Measurements from ENCODE around the gene AARS2.

Gene AARS2

DNA sequence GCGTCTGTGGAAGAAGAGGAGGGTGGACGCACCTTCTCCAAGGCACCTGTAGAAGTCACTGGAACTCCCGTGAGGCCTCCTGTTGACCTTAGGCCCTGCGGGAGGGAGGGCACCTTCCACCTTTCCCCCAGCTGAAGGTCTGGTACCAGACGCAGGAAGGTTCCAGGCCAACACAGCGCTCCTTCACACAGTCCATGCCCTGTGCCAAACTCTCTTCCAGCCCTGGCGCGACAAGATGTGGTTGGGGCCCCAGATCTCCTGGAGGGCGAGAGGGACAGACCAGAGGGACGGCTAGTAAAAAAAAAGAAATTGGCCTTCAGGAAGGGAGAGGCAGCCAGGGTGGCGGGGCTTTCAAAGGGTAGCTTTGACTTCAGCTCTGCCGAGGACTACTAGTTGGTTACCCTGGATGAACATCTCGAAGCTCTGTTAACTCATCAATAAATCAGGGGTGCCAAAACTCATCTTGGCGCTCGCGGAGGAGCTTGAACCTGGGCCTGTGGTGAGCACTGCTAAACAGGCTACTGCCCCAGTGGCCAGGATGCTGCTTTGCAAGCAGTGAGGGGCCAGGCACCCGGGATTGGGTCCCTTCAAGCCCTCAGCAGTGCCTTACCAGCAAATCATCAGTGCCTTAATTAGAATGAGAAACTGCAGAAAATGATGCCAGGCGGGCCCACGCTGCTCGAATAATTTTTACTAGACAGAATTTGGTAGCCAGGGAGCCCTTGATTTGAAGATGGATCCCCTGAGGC lies 14.9 kb downstream of the AARS2 start:
- no peak for DNase-seq

DNA sequence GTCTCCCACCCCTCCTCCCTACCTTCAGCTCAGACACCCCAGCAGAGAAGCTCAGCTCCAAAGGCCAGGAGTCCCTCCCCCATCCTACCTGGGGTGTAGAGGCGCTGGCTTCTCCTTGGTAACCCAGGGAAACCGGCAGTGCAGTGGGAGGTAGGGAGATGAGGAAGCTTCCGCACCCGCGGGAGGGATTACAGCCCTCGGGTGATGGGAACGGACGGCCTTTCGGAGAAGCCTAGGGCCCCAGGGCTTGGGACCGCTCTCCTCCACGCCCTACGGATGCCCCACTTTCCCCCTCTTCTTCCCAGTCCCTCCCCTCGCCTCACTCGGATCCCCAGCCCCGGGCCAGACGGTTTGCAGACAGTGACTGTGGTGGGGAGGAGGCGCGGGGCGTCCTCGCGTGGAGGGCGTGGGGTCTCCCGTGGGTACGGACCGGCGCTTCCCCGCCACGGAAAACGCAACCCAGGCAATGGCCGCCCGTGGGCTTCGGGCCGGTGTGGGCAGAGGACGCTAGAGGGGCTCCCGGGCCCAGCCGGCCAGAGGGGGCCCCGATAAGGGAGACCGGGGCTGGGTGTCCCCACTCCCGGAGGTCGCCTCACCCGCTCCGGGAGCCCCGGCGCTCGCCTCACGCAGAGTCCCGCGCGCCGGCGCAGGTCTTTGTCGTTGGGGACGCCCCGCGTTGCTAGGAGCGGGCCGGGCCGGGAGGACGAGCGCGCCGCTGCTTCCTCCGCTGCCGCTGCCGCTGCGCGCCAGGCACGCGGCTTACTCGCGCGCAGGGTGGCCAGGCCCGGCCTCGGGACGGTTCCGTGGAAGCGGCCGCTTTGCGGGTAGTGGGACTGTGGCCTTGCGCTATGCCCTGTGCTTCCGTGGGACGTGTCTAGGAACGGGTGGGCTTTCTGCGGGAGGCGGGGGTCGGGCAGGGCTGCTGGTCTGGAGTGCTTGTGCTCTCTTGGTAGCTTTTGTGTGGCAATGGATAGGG lies 15.8 kb downstream of the AARS2 start:
- DNase-seq: peak; percentile 38

DNA sequence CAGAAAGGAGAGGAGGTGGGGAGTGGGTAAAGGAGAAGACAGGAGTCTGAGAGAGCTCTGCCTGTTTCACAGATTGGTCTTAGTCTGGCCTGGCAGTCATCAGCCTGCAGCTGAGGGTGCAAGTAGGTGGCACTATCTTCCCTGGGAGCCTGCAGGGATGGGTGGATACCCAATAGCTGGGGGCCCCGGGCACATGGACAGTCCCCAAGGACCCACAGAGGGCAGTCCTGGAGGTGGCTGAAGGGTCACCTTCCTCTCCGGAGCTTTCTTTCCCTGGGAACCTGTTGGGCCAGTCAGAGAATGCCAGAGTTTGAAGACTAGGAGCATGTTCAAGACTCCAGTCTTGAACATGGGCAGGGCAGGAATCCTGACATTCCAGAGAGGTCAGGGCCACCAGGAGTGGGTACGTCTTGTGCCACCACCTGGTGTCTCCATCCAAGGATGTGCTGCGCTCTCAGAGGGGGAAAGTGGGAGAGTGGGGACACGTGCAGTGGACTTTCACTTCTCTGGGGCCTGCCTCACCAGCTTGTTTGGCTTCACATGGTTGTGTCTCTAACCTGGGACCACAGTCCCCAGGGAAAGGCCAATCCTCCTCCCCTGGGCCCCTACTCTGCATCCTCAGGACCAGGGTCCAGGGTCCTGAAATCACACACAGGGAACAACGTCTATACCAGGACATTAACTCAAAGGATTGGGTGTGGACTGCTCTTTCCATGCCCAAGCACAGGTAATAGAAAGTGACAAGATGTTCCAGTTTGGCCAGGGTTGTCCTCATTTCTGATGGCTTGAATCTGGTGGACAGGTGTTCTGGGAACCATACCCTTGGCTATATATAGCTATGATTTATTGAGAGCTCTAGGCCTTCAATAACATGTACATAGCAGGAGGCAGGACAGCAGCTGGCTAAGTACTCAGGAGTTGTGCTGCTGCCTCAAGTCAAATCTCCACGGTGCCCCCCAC lies 18.0 kb downstream of the AARS2 start:
- DNase-seq: no peak

DNA sequence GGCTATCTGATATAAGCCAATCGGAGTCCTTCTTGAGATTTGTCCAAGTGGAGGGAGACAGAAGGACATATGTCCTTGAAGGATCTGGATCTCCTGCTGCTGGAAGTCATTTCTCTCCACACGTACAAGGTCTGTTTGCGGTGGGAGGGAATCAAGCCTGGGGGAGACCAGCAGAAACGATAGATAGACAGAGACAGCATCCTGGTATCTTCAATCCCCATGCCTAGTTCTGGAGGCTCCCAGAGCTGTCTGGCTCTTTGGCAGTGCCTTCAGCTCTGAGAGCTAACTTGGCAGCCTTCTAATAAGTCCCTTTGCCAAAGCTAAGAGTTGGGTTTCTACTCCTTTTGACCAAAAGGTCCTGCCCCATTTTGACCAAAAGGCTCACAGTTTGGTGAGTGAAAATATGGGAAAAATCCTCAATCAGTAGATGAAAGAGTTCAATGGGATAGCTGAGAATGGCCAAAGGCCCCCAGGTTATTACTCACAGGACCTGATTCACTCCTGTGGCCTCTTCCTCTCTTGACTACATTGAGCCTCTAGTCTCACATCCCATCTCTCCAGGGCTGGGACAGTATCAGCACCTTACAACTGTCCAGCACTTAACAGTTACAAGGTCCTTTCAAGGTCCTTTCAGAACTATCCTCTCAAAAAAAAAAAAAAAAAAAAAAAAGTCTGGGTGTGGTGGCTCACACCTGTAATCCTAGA lies 20.3 kb downstream of the AARS2 start:
- no peak for DNase-seq

DNA sequence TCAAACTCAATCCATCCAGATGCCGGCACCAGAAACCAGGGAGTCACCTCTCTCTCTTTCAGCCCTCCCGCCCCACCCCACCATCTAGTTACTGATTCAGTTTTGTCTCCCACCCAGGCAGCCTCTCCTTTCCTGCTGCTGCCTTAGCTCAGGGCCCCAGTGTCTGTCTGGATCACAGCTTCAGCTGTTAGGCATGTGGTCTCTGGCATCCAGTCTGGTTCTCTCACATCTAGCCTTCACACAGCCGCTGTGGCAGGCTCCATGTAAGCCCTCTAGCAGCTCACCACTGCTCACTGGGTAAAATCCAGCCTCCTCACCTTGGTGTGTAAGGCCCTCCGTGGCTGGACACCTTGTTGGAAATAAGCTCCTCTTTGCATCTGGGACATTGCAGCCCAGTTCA lies 21.3 kb downstream of the AARS2 start:
- no peak for DNase-seq

DNA sequence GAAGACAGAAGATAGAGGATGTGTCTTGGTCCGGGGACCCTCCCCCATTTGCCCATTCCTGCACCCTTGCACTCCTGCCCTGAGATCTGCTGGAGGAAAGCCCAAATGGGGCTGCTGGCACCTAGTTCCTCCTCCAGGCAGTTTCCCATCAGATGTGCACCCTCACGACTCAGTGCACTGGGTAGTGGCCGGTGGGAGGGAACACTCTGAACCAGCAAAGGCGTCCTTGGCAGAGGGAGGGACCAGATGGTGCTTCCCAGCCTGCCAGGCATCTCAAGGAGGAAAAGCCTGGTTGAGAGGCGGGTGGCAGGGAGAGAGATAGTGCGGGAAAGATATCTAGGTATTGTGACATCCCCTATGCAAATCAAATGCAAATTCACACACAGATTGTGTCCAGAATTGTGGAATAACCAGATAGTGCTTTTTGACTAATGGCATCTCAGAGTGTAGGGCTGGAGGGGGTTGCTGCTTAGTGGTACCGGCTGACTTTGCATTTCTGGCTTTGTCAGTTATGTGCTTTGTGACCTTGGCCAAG lies 23.4 kb downstream of the AARS2 start:
- no peak for DNase-seq

DNA sequence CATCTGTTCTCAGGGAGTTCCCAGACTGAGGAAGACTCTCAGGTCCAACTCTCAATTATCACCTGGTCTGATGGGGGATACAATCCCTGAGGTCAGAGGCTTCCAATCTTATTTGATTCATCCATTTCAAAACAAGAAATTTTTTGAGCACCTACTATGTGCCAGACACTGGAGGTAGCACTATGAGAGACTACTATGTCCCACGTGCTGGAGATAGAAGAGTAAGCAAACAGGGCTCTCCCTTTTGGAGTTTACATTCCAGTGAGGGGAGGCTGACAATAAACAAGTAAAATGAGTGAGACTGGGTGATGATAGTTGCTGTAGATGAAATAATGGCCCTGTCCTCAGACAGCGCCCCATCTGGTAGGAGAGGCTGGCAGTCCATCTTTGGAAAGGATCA lies 26.4 kb downstream of the AARS2 start:
- DNase-seq: no peak

DNA sequence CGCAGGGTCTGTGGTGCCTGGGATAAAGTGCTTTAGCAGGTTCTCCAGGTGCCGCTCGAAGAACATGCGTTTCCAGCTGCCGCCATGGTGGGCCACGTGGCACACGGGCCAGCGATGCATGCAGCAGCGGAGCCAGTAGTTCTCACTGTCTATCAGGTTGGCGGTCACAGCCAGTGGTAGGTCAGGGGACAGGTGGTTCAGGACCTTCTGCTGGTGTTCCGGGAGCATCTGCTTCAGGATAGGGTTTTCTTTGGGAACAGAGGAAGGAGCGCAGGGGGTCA lies 26.9 kb downstream of the AARS2 start:
- no peak for DNase-seq

DNA sequence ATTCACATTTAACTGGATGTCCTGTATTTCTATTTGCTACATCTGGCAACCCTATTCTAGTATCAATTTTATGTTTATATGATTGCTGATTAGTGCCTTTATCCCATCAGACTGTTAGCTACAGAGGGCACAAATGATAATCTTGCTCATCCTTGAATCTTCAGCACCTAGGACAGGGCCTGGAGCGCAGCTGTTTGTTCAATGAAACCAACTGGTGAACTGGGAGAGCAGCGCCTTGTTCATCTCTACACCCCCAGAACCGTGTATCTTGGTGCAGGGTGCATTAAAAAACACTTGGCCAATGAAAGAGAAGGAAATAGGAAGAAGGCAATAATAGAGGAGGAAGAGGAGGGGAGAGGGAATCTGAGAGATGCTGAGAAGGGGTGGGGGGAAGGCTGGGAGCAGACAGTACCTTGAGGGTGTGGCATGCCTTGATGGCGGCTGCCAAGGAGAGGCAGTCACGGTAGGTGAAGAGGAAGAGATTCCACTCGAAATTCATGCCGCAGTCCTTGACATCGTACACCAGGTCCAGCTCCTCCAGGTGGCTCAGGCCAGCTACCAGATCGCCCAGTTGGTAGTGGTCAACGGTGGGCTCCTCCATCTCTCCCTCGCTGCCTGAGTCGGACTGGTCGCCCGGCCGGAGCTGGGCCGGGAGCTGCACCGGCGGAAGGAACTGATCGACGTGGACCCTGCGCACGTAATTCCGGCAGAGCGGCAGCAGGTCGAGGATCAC lies 27.4 kb downstream of the AARS2 start:
- DNase-seq: no peak

DNA sequence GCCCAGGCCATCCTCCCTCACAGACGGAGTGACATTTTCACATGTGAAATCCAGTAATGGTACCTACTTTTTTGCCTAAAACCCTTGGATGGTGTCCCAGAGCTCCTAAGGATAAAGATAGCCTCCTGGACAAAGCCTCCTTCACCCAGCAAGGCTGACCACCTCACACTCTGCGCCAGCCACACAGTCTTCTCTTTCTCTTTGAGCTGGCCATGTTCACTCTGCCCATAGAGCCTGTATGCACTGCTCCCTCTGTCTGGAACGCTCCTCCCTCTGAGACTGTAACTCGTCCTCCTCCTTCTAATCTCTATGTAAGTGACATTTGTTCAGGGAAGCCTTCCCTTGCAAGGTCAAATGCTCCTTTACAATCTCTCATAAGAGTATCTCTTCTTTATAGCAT lies 28.3 kb downstream of the AARS2 start:
- DNase-seq: no peak

DNA sequence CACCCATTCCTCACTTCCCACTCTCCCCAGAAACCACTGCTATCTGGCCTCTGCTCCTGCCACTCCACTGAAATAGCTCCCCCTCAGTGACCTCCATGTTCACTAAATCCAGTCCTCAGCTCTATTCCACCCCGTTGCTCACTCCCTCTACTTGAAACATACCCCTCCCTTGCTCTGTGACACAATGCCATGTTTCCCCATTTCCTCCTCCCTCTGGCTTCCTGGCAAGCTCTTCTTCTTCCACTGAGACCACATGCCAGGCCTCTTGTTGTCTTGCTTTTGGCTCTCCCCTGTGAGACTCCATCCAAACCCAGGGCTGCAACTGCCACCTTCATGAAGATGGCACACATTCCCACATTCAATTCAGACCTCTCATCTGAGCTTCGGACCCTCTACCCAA lies 29.0 kb downstream of the AARS2 start:
- no peak for DNase-seq

DNA sequence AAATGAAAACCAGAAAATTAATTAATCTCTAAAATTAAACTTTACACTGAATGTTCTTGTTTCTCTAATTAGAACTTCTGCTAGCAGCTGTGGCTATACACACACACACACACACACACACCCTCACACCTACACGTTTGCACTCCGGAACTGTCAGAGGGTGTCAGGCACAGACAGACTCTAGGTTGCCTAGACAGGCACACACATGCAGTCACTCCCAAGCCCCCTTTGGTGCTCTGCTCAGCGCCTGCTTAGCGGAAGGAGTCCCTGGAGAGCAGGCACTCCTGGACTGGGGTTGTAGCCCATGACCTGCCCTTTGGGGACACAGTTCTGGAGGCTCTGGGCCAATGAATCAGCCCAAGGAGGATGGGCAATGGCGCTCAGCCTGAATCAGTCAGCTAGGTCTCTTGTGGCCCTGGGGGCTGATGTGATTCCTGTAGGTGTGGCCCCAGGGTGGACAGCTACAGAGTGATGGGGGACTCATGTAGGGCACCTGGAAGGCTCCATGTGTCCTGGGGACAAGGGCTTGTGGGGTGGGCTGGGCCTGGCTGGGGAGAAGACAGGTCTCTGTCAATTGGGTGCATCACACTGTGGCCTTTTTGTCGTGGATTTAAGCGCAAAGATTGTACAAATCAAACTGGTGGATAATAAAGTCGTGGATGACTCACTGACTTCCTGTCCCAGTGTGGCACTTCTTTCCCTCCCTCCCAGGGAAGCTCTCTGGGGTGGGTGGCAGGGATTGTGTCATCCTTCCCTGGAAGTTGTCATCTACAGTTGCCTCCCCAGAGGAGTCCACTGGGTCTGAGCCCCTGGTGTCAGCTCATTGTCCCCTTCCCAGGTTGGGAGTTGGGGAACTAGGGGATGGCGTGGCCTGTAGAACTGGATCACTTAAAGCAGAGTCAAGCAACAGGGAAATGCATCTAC lies 34.1 kb downstream of the AARS2 start:
- DNase-seq: no peak

DNA sequence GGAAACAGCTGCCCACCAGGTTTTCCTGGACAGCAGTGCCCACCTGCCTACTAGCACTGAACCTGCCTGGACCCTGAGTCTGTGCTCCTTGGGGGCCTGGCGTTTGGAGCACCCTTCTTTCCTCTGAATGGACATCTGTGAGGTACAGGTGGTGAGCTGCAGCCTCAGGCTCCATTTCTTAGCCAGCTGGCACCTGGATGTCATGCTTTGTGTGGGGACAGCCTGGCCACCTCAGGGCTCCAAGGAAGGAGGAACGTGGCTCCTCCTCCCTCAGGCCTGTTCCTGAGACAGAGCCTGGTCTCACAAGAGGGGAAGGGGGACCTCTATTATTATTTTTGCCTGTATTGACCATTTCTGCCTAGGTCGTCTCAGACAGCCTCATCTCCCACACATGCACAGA lies 34.8 kb downstream of the AARS2 start:
- DNase-seq: no peak

DNA sequence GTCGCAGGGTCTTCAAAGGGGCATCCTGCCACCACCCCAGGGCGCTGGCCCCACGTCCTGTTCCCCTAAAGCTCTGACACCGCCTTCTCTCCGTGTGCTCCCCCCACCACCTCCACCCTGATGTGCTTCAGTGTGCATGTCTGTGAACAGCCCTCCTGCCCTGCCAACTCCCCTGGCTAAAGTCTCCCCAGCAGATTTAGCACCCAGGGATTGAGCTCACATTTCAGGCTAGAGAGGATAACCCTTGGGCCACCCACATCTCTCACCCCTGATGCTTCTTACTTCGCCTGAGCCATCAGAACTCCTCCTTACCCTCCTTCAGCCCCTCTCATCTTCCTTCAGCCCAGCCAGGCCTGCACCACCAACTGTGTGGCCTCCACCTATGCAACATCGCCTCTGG lies 35.4 kb downstream of the AARS2 start:
- DNase-seq: no peak

DNA sequence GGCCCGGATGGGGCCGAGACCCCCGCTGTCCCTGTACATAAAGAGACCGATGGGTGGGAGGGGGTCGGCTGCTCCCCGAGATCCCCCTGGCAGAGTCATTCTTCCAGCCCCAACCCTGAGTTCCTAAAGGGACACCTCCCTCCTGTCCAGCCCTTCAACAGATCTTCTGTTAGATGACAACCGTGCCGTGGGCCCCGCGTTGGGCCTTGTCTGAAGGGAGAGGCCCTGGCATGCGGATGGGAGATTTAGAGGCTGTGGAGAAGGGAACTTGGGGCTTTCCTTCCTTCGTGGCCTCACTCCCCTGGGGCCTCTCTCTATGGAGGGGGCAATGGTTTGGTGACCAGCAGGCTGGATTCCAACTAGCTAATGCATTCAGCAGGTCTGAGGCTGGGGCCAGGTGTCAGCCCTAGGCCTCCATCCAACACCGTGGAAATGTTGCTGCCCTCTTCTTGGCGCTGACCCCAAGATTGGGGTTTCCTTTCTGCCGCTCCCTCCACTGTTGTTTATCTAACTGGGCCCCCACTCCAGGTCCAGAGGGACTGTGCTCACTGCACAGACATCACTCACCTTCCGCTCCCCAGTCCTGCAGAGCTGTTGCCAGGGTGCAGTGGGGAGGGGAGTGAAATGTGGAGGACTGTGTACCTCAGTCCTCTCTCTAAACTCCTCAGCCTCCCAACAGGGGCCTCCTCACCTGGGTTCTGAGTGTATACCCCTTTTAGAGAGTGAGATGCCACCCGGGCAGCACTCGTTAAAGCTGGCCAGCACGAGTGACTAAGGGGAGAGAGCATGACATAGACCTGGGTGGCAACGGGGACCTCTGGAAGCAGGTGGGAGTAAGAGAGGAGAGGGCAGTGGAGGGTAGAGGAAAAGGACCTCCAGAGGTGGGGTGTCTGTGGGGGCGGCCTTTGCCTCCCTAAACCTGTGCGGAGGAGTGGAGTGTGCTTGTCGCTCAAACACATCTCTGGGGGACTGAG lies 36.2 kb downstream of the AARS2 start:
- no peak for DNase-seq

DNA sequence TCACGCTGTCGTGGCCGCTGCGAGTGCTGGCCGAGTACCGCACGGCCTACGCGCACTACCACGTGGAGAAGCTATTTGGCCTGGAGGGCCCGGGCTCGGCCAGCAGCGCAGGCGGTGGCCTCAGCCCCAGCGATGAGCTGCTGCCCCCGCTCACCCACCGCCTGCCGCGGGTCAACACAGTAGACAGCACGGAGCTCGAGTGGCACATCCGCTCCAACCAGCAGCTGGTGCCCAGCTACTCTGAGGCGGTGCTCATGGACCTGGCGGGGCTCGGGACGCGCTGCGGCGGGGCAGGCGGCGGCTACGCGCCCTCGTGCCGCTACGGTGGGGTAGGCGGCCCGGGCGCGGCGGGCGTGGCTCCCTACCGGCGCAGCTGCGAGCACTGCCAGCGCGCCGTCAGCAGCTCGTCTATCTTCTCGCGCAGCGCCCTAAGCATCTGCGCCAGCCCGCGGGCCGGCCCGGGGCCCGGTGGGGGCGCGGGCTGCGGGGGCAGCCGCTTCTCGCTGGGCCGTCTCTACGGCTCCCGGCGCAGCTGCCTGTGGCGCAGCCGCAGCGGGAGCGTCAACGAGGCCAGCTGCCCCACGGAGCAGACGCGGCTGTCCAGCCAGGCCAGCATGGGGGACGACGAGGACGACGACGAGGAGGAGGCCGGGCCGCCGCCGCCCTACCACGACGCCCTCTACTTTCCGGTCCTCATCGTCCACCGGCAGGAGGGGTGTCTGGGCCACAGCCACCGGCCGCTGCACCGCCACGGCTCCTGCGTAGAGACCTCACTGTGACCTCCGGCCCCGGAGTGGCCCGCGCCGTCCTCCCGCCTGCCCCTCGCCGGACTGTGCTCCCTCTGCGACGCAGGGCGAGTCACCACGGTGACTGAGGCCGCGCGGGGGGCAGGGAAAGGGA lies 37.1 kb downstream of the AARS2 start:
- no peak for DNase-seq

DNA sequence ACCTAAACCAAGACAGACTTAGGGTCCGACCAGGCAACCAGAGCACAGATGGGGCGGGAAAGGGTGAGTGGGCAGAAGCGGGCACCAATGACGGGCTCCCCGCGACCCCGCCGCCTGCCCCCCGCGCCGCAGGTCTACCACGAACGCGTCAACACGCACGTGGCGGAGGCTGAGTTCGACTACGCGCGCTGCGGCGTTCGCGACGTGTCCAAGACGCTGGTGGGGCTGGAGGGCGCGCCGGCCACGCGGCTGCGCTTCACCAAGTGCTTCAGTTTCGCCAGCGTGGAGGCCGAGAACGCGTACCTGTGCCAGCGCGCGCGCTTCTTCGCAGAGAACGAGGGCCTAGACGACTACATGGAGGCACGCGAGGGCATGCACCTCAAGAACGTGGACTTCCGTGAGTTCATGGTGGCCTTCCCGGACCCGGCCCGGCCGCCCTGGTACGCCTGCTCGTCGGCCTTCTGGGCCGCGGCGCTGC lies 37.8 kb downstream of the AARS2 start:
- DNase-seq: no peak

DNA sequence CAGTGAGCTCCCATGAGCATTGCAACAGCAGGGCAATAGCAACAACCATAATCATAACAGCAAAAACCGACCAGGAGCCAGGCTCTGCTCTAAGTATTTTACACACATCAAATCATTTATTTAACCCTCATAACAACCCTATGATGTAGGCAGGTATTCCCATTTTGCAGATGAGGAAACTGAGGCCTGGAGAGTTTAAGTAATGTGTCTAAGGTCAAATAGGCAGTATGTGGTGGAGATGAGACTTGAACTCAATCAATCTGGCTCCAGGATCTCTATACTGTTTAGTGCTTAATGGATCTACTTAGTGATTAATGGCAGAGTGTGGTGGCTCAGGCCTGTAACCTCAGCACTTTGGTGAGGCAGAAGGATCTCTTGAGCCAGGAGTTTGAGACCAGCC lies 39.5 kb downstream of the AARS2 start:
- no peak for DNase-seq

All from activated CD4-positive, alpha-beta T cell treated with anti-CD3 and anti-CD28 coated beads, Interleukin-2, amount 50 U/mL, for 16 hours (primary cell).